ENCODE measurements around the gene MACROH2A1.

The MACROH2A1 gene

GRCh38 chr5:135405082-135405481, 6.1 kb upstream of the MACROH2A1 start:
- no peak for ATAC-seq
- TF ChIP-seq ZFP30 (CRISPR knock-in tag; IDR thresholded peaks at IDR 0.05) (no peak), ESRRG (CRISPR knock-in tag; IDR thresholded peaks at IDR 0.05) (no peak), CSDC2 (CRISPR knock-in tag; IDR thresholded peaks at IDR 0.05) (no peak), RARB (CRISPR knock-in tag; IDR thresholded peaks at IDR 0.05) (no peak), CREB5 (CRISPR knock-in tag; IDR thresholded peaks at IDR 0.05; ENCODE audit: low read depth) (no peak), SNAI2 (CRISPR knock-in tag; IDR thresholded peaks at IDR 0.05) (no peak), POU6F1 (CRISPR knock-in tag; IDR thresholded peaks at IDR 0.05; ENCODE audit: borderline replicate concordance, low read depth) (no peak), ZC3H10 (CRISPR knock-in tag; IDR thresholded peaks at IDR 0.05) (no peak)

GRCh38 chr5:135402031-135402430, 3.0 kb upstream of the MACROH2A1 start:
- no peak for TF ChIP-seq ZNF70 (CRISPR knock-in tag; IDR thresholded peaks at IDR 0.05)
- no peak for TF ChIP-seq ESRRG (CRISPR knock-in tag; IDR thresholded peaks at IDR 0.05)
- no peak for TF ChIP-seq SNAI2 (CRISPR knock-in tag; IDR thresholded peaks at IDR 0.05)
- TF ChIP-seq CREB5 (CRISPR knock-in tag; IDR thresholded peaks at IDR 0.05; ENCODE audit: low read depth): no peak
- no peak for TF ChIP-seq TSHZ2 (CRISPR knock-in tag; IDR thresholded peaks at IDR 0.05)
- TF ChIP-seq ZNF8 (CRISPR knock-in tag; IDR thresholded peaks at IDR 0.05): no peak
- TF ChIP-seq CSDC2 (CRISPR knock-in tag; IDR thresholded peaks at IDR 0.05): no peak
- no peak for TF ChIP-seq ARNTL (CRISPR knock-in tag; IDR thresholded peaks at IDR 0.05; ENCODE audit: borderline replicate concordance, low read depth)
- no peak for TF ChIP-seq ISL1 (CRISPR knock-in tag; IDR thresholded peaks at IDR 0.05)
- no peak for TF ChIP-seq ZFP30 (CRISPR knock-in tag; IDR thresholded peaks at IDR 0.05)
- no peak for TF ChIP-seq OSR1 (CRISPR knock-in tag; IDR thresholded peaks at IDR 0.05)
- no peak for TF ChIP-seq POU6F1 (CRISPR knock-in tag; IDR thresholded peaks at IDR 0.05; ENCODE audit: borderline replicate concordance, low read depth)
- TF ChIP-seq ZC3H10 (CRISPR knock-in tag; IDR thresholded peaks at IDR 0.05): no peak
- ATAC-seq: no peak

GRCh38 chr5:135400866-135401265, 1.8 kb upstream of the MACROH2A1 start:
- no peak for ATAC-seq
- no peak for TF ChIP-seq CSRNP3 (CRISPR knock-in tag; IDR thresholded peaks at IDR 0.05)
- no peak for TF ChIP-seq POU6F1 (CRISPR knock-in tag; IDR thresholded peaks at IDR 0.05; ENCODE audit: borderline replicate concordance, low read depth)
- TF ChIP-seq PPARA (CRISPR knock-in tag; IDR thresholded peaks at IDR 0.05; ENCODE audit: borderline replicate concordance): no peak
- TF ChIP-seq ZFP30 (CRISPR knock-in tag; IDR thresholded peaks at IDR 0.05): no peak
- no peak for TF ChIP-seq ZFP3 (CRISPR knock-in tag; IDR thresholded peaks at IDR 0.05)
- no peak for TF ChIP-seq SNAI2 (CRISPR knock-in tag; IDR thresholded peaks at IDR 0.05)
- no peak for TF ChIP-seq OSR1 (CRISPR knock-in tag; IDR thresholded peaks at IDR 0.05)
- TF ChIP-seq PATZ1 (CRISPR knock-in tag; IDR thresholded peaks at IDR 0.05; ENCODE audit: borderline replicate concordance): no peak
- TF ChIP-seq CSDC2 (CRISPR knock-in tag; IDR thresholded peaks at IDR 0.05): no peak
- no peak for TF ChIP-seq ISL1 (CRISPR knock-in tag; IDR thresholded peaks at IDR 0.05)
- TF ChIP-seq ZNF70 (CRISPR knock-in tag; IDR thresholded peaks at IDR 0.05): no peak
- TF ChIP-seq TCF4 (CRISPR knock-in tag; IDR thresholded peaks at IDR 0.05; ENCODE audit: borderline replicate concordance): no peak
- no peak for TF ChIP-seq ZC3H10 (CRISPR knock-in tag; IDR thresholded peaks at IDR 0.05)
- no peak for TF ChIP-seq ARNTL (CRISPR knock-in tag; IDR thresholded peaks at IDR 0.05; ENCODE audit: borderline replicate concordance, low read depth)
- TF ChIP-seq GLIS3 (CRISPR knock-in tag; IDR thresholded peaks at IDR 0.05): no peak

All from SK-N-SH treated with all-trans-retinoic acid at 6 μM for 48 hours (cell line).